Measurements from ENCODE around the gene PTX3. TPM values are rescaled to one million over a fixed set of nuclear protein-coding genes. Genes with fewer than 3 reads are reported as not detected.

PTX3 gene
- total RNA-seq, 1 donor from 2014 or later: 31.1 TPM

DNA sequence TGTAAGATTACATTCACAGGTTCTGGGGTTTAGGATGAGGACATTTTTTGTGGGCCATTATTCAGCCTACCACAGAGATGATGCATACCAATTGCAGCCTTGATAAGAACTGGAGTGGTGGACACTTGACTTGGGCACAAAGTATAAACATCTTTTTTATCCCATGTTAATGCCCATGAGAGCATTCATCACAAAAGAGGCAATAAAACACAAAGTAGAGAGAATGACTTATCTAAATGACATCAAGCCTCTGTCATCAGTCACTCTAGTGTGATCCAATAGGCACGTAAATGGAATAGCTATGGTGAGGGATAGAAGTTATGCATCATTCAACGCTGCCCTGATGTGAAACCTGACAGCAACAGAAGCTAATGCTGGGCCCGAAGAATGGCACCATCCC lies 40.8 kb downstream of the PTX3 start:
- TF ChIP-seq CTCF (IDR thresholded peaks at IDR 0.05; ENCODE audit: insufficient read depth, low read length, poor library complexity, severe bottlenecking): no peak
- no peak for DNase-seq (ENCODE audit: low read depth)
- no peak overlapping the region for H3K4me3 ChIP-seq (ENCODE audit: low read depth, low read length)
- no peaks in the 10 kb centered on the region for H3K27me3 ChIP-seq (ENCODE audit: control insufficient read depth, insufficient read depth, low read length)
- no peaks in the 10 kb centered on the region for H3K36me3 ChIP-seq (ENCODE audit: control insufficient read depth, insufficient read depth, low read length)

GRCh38 chr3:157479464-157480243 lies 43.0 kb downstream of the PTX3 start:
- no peaks in the 10 kb centered on the region for H3K27me3 ChIP-seq (ENCODE audit: control insufficient read depth, insufficient read depth, low read length)
- H3K4me3 ChIP-seq (ENCODE audit: low read depth, low read length): no peak overlapping the region
- no peak for TF ChIP-seq CTCF (IDR thresholded peaks at IDR 0.05; ENCODE audit: insufficient read depth, low read length, poor library complexity, severe bottlenecking)
- H3K36me3 ChIP-seq (ENCODE audit: control insufficient read depth, insufficient read depth, low read length): no peaks in the 10 kb centered on the region
- no peak for DNase-seq (ENCODE audit: low read depth)

DNA sequence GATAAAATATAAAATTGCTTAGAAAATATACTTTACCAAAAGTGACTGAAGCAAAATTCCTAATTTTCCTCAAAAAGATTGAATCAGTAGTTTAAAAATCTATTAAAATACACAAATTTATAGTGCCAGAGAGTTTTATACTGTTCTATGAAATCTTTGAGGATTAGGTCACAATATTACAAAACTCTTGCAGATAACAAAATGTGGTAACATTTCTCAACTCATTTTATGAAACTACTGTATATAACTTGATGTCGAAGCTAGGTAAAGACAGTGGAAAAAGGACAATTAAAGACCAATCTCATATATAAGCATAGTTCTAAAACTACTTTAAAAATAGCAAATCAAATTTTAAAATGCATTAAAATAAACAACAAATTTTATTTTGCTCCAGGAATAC lies 50.7 kb downstream of the PTX3 start:
- no peak for DNase-seq (ENCODE audit: low read depth)
- Histone ChIP-seq H3K36me3 (ENCODE audit: control insufficient read depth, insufficient read depth, low read length) (no peaks in the 10 kb centered on the region), H3K4me3 (ENCODE audit: low read depth, low read length) (no peak overlapping the region), H3K27me3 (ENCODE audit: control insufficient read depth, insufficient read depth, low read length) (no peaks in the 10 kb centered on the region)
- TF ChIP-seq CTCF (IDR thresholded peaks at IDR 0.05; ENCODE audit: insufficient read depth, low read length, poor library complexity, severe bottlenecking): no peak

DNA sequence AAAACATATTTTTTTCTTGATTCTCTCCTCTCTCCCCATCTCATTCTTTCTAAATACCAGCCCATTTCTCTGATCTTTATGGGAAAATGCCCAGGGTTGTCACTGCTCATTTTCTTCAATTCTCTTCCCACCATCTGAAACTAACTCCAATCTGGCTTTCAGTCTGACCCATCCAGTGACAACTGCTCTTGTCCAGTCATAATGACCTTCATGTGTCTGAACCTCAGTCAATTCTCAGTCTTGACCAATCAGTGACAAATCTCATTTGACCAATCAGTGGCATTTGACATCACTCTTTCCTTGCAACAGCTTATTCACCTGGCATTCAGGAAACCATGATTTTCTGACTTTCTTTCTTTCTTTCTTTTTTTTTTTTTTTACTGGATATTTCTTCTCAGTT lies 51.5 kb downstream of the PTX3 start:
- no peaks in the 10 kb centered on the region for H3K36me3 ChIP-seq (ENCODE audit: control insufficient read depth, insufficient read depth, low read length)
- no peak for TF ChIP-seq CTCF (IDR thresholded peaks at IDR 0.05; ENCODE audit: insufficient read depth, low read length, poor library complexity, severe bottlenecking)
- no peak for DNase-seq (ENCODE audit: low read depth)
- no peaks in the 10 kb centered on the region for H3K27me3 ChIP-seq (ENCODE audit: control insufficient read depth, insufficient read depth, low read length)
- H3K4me3 ChIP-seq (ENCODE audit: low read depth, low read length): no peak overlapping the region

GRCh38 chr3:157491136-157491535 lies 54.5 kb downstream of the PTX3 start:
- no peak overlapping the region for H3K4me3 ChIP-seq (ENCODE audit: low read depth, low read length)
- H3K36me3 ChIP-seq (ENCODE audit: control insufficient read depth, insufficient read depth, low read length): no peaks in the 10 kb centered on the region
- TF ChIP-seq CTCF (IDR thresholded peaks at IDR 0.05; ENCODE audit: insufficient read depth, low read length, poor library complexity, severe bottlenecking): no peak
- no peak for DNase-seq (ENCODE audit: low read depth)
- H3K27me3 ChIP-seq (ENCODE audit: control insufficient read depth, insufficient read depth, low read length): no peaks in the 10 kb centered on the region

Other genes with a start within 250 kb of the PTX3 start
- gene VEPH1, start 66.6 kb downstream of the PTX3 start, total RNA-seq: 9.0 and 26.0 TPM in 2 replicates